WTC11 (cell line): ENCODE measurements around the gene KATNBL1. TPM values are rescaled to one million over a fixed set of nuclear protein-coding genes. Genes with fewer than 3 reads are reported as not detected.

ENCODE experiments used
- CBFB ChIP-seq: sonication (generic); formaldehyde crosslinking; IDR thresholded peaks from 2 replicates; pipeline ENCODE4 v1.8.1; 2022; ENCODE audit warnings: mild to moderate bottlenecking, low read depth, missing genetic modification reagents
- CREB1 ChIP-seq: sonication (generic); formaldehyde crosslinking; IDR thresholded peaks from 2 replicates; pipeline ENCODE4 v1.8.0; 2023; ENCODE audit warnings: mild to moderate bottlenecking, missing genetic modification reagents
- ELF4 ChIP-seq: sonication (generic); formaldehyde crosslinking; IDR thresholded peaks from 2 replicates; pipeline ENCODE4 v1.8.1; 2022; ENCODE audit warnings: low read depth, mild to moderate bottlenecking, moderate library complexity, missing genetic modification reagents
- EMX1 ChIP-seq: fragments of 250-450 bp; sonication (Bioruptor Pico); IDR thresholded peaks from 2 replicates; pipeline ENCODE4 v1.8.0; 2021; ENCODE audit warnings: mild to moderate bottlenecking
- ESRRA ChIP-seq: sonication (generic); formaldehyde crosslinking; IDR thresholded peaks from 2 replicates; pipeline ENCODE4 v1.8.1; 2022; ENCODE audit warnings: mild to moderate bottlenecking, missing genetic modification reagents, borderline replicate concordance
- FOXK1 ChIP-seq: sonication (generic); formaldehyde crosslinking; IDR thresholded peaks from 2 replicates; pipeline ENCODE4 v1.8.0; 2022; ENCODE audit warnings: mild to moderate bottlenecking, moderate library complexity, missing genetic modification reagents
- FOXP1 ChIP-seq: sonication (generic); formaldehyde crosslinking; IDR thresholded peaks from 2 replicates; pipeline ENCODE4 v1.8.0; 2022; ENCODE audit warnings: missing genetic modification reagents, mild to moderate bottlenecking, moderate library complexity, borderline replicate concordance
- GTF2I ChIP-seq: fragments of 250-450 bp; sonication (Bioruptor Pico); conservative IDR thresholded peaks from 2 replicates; pipeline ENCODE4 v1.4.0; 2021; ENCODE audit warnings: mild to moderate bottlenecking
- MYBL2 ChIP-seq: sonication (generic); formaldehyde crosslinking; IDR thresholded peaks from 2 replicates; pipeline ENCODE4 v1.8.1; 2023; ENCODE audit warnings: mild to moderate bottlenecking, moderate library complexity, missing genetic modification reagents
- NFE2L1 ChIP-seq: sonication (generic); formaldehyde crosslinking; IDR thresholded peaks from 2 replicates; pipeline ENCODE4 v1.8.1; 2023; ENCODE audit warnings: missing genetic modification reagents
- NR1H2 ChIP-seq: sonication (generic); formaldehyde crosslinking; IDR thresholded peaks from 2 replicates; pipeline ENCODE4 v1.9.0; 2021; ENCODE audit warnings: mild to moderate bottlenecking, moderate library complexity, missing genetic modification reagents
- NR2C2 ChIP-seq: sonication (generic); formaldehyde crosslinking; IDR thresholded peaks from 2 replicates; pipeline ENCODE4 v1.8.0; 2022; ENCODE audit warnings: mild to moderate bottlenecking, missing genetic modification reagents
- RORB ChIP-seq: fragments of 250-450 bp; sonication (Bioruptor Pico); IDR thresholded peaks from 2 replicates; pipeline ENCODE4 v1.9.0; 2021; ENCODE audit warnings: mild to moderate bottlenecking
- SOX15 ChIP-seq: fragments of 250-450 bp; sonication (Bioruptor Pico); IDR thresholded peaks from 2 replicates; pipeline ENCODE4 v1.9.0; 2021; ENCODE audit warnings: mild to moderate bottlenecking
- TCF7 ChIP-seq: sonication (generic); formaldehyde crosslinking; IDR thresholded peaks from 2 replicates; pipeline ENCODE4 v1.8.0; 2022; ENCODE audit warnings: mild to moderate bottlenecking, low read depth, missing genetic modification reagents, moderate library complexity
- TEAD1 ChIP-seq: sonication (generic); formaldehyde crosslinking; IDR thresholded peaks from 2 replicates; pipeline ENCODE4 v1.8.0; 2022; ENCODE audit warnings: mild to moderate bottlenecking, missing genetic modification reagents
- ZBTB21 ChIP-seq: sonication (generic); formaldehyde crosslinking; IDR thresholded peaks from 2 replicates; pipeline ENCODE4 v1.8.1; 2023; ENCODE audit warnings: mild to moderate bottlenecking, missing genetic modification reagents, borderline replicate concordance
- ZNF121 ChIP-seq: sonication (generic); formaldehyde crosslinking; IDR thresholded peaks from 2 replicates; pipeline ENCODE4 v1.8.0; 2023; ENCODE audit warnings: missing genetic modification reagents
- ZNF138 ChIP-seq: sonication (generic); formaldehyde crosslinking; conservative IDR thresholded peaks from 2 replicates; pipeline ENCODE4 v1.8.1; 2022; ENCODE audit warnings: mild to moderate bottlenecking, moderate library complexity, missing genetic modification reagents
- total RNA-seq: library from RNA; stranded (reverse); gene quantifications from 3 replicates; pipeline ENCODE4 v1.2.3, GENCODE V29; 2021
- TF ChIP-seq, protein P1 (sequence below): sonication (generic); formaldehyde crosslinking; IDR thresholded peaks from 2 replicates; pipeline ENCODE4 v1.8.1; 2022; ENCODE audit warnings: low read depth, missing genetic modification reagents, borderline replicate concordance
- TF ChIP-seq, protein P2 (sequence below): fragments of 250-450 bp; sonication (Bioruptor Pico); IDR thresholded peaks from 2 replicates; pipeline ENCODE4 v1.9.0; 2021; ENCODE audit warnings: mild to moderate bottlenecking
- TF ChIP-seq, protein P3 (sequence below): sonication (generic); formaldehyde crosslinking; IDR thresholded peaks from 2 replicates; pipeline ENCODE4 v1.8.1; 2023; ENCODE audit warnings: mild to moderate bottlenecking, missing genetic modification reagents, moderate library complexity
- TF ChIP-seq, protein P4 (sequence below): sonication (generic); formaldehyde crosslinking; IDR thresholded peaks from 2 replicates; pipeline ENCODE4 v1.8.0; 2023; ENCODE audit warnings: mild to moderate bottlenecking, missing genetic modification reagents
- TF ChIP-seq, protein P5 (sequence below): fragments of 250-450 bp; sonication (Bioruptor Pico); IDR thresholded peaks from 2 replicates; pipeline ENCODE4 v1.8.0; 2021; ENCODE audit warnings: mild to moderate bottlenecking
- TF ChIP-seq, protein P6 (sequence below): sonication (generic); formaldehyde crosslinking; IDR thresholded peaks from 2 replicates; pipeline ENCODE4 v1.8.0; 2023; ENCODE audit warnings: missing genetic modification reagents
- TF ChIP-seq, protein P7 (sequence below): sonication (generic); formaldehyde crosslinking; IDR thresholded peaks from 2 replicates; pipeline ENCODE4 v1.8.1; 2022; ENCODE audit warnings: mild to moderate bottlenecking, moderate library complexity, missing genetic modification reagents
- TF ChIP-seq, protein P8 (sequence below): sonication (generic); formaldehyde crosslinking; IDR thresholded peaks from 2 replicates; pipeline ENCODE4 v1.8.0; 2022; ENCODE audit warnings: mild to moderate bottlenecking, missing genetic modification reagents
- TF ChIP-seq, protein P9 (sequence below): fragments of 250-450 bp; sonication (Bioruptor Pico); IDR thresholded peaks from 2 replicates; pipeline ENCODE4 v2.1.2; 2022; ENCODE audit warnings: mild to moderate bottlenecking, moderate library complexity

KATNBL1 gene
- total RNA-seq, 1 experiment from 2014 or later: 45.8 TPM

DNA sequence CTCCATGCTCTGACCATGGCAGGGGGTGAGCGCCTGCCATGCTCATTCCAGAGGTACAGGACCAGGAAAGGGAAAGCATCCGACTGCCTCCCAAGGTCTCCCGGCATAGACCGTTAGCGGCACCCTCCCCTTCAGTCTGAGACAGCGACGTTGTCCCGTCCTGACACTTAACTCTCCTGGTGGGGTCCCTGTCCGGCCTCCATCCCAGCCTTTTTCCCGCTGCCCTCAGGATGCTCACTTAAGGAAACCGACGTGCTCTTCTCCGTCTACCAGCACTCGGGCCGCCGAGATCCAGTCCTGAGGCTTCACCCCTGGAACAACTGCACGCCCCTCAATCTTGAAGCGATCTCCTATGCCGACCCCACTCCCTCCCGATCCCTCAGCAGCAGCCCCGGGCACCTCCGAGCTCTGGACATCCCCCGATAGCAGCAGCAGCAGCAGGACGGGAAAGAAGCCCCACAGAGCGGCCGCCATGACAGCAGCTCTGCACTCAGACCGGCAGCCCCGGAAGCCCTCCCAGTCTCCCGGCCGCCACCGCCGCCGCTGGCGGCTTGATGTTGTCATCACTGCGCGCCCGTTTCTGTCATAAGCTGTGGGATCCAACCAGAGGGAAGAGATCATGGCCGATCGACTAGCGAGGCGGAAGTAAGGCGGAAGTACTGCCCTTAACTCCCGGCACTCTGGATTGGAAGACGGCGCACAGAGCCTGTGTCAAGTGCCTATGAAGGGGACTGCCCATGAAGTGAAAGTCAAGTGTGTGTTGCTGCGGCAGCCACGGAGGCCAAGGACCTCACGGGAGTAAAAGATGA, 108.3 kb downstream of the KATNBL1 start, which contains the start of the genes EMC7 and PGBD4 (continued):
- TF ChIP-seq, protein P1, sequence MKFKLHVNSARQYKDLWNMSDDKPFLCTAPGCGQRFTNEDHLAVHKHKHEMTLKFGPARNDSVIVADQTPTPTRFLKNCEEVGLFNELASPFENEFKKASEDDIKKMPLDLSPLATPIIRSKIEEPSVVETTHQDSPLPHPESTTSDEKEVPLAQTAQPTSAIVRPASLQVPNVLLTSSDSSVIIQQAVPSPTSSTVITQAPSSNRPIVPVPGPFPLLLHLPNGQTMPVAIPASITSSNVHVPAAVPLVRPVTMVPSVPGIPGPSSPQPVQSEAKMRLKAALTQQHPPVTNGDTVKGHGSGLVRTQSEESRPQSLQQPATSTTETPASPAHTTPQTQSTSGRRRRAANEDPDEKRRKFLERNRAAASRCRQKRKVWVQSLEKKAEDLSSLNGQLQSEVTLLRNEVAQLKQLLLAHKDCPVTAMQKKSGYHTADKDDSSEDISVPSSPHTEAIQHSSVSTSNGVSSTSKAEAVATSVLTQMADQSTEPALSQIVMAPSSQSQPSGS (CRISPR knock-in tag): no peak
- TF ChIP-seq EMX1 (CRISPR knock-in tag) (no peak), MYBL2 (CRISPR knock-in tag) (0 out of 2 replicates have a peak, but pooled peaks have one; percentile 30), ELF4 (CRISPR knock-in tag) (no peak), ZNF138 (no peak), TCF7 (CRISPR knock-in tag) (no peak), RORB (no peak), TEAD1 (CRISPR knock-in tag) (peak; percentile 67; the same call in 1 of the 2 replicates), NR2C2 (CRISPR knock-in tag) (no peak), FOXP1 (no peak), SOX15 (CRISPR knock-in tag) (no peak), ZNF121 (CRISPR knock-in tag) (no peak), NR1H2 (CRISPR knock-in tag) (no peak), CBFB (CRISPR knock-in tag) (no peak), CREB1 (CRISPR knock-in tag) (peak; percentile 80), ESRRA (CRISPR knock-in tag) (no peak), FOXK1 (CRISPR knock-in tag) (peak; percentile 71; the same call in 1 of the 2 replicates), NFE2L1 (CRISPR knock-in tag) (no peak), ZBTB21 (CRISPR knock-in tag) (no peak), GTF2I (CRISPR knock-in tag) (no peak)
- TF ChIP-seq, protein P2, sequence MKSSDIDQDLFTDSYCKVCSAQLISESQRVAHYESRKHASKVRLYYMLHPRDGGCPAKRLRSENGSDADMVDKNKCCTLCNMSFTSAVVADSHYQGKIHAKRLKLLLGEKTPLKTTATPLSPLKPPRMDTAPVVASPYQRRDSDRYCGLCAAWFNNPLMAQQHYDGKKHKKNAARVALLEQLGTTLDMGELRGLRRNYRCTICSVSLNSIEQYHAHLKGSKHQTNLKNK (CRISPR knock-in tag): no peak
- TF ChIP-seq, protein P3, sequence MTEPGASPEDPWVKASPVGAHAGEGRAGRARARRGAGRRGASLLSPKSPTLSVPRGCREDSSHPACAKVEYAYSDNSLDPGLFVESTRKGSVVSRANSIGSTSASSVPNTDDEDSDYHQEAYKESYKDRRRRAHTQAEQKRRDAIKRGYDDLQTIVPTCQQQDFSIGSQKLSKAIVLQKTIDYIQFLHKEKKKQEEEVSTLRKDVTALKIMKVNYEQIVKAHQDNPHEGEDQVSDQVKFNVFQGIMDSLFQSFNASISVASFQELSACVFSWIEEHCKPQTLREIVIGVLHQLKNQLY (CRISPR knock-in tag): no peak
- TF ChIP-seq, protein P4, sequence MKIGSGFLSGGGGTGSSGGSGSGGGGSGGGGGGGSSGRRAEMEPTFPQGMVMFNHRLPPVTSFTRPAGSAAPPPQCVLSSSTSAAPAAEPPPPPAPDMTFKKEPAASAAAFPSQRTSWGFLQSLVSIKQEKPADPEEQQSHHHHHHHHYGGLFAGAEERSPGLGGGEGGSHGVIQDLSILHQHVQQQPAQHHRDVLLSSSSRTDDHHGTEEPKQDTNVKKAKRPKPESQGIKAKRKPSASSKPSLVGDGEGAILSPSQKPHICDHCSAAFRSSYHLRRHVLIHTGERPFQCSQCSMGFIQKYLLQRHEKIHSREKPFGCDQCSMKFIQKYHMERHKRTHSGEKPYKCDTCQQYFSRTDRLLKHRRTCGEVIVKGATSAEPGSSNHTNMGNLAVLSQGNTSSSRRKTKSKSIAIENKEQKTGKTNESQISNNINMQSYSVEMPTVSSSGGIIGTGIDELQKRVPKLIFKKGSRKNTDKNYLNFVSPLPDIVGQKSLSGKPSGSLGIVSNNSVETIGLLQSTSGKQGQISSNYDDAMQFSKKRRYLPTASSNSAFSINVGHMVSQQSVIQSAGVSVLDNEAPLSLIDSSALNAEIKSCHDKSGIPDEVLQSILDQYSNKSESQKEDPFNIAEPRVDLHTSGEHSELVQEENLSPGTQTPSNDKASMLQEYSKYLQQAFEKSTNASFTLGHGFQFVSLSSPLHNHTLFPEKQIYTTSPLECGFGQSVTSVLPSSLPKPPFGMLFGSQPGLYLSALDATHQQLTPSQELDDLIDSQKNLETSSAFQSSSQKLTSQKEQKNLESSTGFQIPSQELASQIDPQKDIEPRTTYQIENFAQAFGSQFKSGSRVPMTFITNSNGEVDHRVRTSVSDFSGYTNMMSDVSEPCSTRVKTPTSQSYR (CRISPR knock-in tag): no peak
- TF ChIP-seq, protein P5, sequence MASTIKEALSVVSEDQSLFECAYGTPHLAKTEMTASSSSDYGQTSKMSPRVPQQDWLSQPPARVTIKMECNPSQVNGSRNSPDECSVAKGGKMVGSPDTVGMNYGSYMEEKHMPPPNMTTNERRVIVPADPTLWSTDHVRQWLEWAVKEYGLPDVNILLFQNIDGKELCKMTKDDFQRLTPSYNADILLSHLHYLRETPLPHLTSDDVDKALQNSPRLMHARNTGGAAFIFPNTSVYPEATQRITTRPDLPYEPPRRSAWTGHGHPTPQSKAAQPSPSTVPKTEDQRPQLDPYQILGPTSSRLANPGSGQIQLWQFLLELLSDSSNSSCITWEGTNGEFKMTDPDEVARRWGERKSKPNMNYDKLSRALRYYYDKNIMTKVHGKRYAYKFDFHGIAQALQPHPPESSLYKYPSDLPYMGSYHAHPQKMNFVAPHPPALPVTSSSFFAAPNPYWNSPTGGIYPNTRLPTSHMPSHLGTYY (CRISPR knock-in tag): no peak
- TF ChIP-seq, protein P6, sequence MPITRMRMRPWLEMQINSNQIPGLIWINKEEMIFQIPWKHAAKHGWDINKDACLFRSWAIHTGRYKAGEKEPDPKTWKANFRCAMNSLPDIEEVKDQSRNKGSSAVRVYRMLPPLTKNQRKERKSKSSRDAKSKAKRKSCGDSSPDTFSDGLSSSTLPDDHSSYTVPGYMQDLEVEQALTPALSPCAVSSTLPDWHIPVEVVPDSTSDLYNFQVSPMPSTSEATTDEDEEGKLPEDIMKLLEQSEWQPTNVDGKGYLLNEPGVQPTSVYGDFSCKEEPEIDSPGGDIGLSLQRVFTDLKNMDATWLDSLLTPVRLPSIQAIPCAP (CRISPR knock-in tag): no peak
- TF ChIP-seq, protein P7, sequence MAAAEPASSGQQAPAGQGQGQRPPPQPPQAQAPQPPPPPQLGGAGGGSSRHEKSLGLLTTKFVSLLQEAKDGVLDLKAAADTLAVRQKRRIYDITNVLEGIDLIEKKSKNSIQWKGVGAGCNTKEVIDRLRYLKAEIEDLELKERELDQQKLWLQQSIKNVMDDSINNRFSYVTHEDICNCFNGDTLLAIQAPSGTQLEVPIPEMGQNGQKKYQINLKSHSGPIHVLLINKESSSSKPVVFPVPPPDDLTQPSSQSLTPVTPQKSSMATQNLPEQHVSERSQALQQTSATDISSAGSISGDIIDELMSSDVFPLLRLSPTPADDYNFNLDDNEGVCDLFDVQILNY: peak; percentile 49; the same call in 1 of the 2 replicates
- TF ChIP-seq, protein P8, sequence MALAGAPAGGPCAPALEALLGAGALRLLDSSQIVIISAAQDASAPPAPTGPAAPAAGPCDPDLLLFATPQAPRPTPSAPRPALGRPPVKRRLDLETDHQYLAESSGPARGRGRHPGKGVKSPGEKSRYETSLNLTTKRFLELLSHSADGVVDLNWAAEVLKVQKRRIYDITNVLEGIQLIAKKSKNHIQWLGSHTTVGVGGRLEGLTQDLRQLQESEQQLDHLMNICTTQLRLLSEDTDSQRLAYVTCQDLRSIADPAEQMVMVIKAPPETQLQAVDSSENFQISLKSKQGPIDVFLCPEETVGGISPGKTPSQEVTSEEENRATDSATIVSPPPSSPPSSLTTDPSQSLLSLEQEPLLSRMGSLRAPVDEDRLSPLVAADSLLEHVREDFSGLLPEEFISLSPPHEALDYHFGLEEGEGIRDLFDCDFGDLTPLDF: no peak
- TF ChIP-seq, protein P9, sequence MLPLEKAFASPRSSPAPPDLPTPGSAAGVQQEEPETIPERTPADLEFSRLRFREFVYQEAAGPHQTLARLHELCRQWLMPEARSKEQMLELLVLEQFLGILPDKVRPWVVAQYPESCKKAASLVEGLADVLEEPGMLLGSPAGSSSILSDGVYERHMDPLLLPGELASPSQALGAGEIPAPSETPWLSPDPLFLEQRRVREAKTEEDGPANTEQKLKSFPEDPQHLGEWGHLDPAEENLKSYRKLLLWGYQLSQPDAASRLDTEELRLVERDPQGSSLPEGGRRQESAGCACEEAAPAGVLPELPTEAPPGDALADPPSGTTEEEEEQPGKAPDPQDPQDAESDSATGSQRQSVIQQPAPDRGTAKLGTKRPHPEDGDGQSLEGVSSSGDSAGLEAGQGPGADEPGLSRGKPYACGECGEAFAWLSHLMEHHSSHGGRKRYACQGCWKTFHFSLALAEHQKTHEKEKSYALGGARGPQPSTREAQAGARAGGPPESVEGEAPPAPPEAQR (CRISPR knock-in tag): no peak
